Retina (tissue), 1 donor: Measurements from ENCODE around the gene SHC2.
"Not testable (repeated sequence)": the region's sequence is repeated elsewhere in the genome, so short reads cannot be mapped to it uniquely, and the experiment has no call there.

ENCODE experiments used
- DNase-seq: peaks from one replicate; pipeline ENCODE4 v3.0.0-alpha.2; 2016

Gene SHC2

DNA sequence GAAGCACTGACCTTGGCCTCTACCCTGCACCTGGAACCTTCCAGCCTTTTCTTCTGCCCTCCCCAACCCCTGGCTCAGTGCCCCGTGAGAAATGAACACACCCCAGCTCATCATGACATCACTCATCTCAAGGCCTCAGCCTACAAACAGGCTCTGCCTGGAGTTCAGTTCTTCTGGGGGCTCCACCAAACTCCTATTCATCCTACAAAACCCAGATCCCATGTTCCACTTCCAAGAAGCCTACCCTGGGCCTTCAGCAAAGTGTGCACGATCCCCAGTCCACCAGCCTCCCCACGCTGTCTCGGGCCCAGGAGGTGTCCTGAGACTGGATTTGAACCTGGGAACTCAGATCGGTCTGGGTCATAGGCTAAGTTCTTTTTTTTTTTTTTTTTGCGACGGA is 9.0 kb upstream of the SHC2 start:
- DNase-seq = no peak

- no peak for DNase-seq
These were observed 7.9 kb upstream of the SHC2 start for GRCh38 chr19:468587-469256.

- no peak for DNase-seq
These were observed 6.7 kb upstream of the SHC2 start for GRCh38 chr19:467554-467953.

- DNase-seq = no peak
These were observed 4.4 kb upstream of the SHC2 start for GRCh38 chr19:465056-465816.

DNA sequence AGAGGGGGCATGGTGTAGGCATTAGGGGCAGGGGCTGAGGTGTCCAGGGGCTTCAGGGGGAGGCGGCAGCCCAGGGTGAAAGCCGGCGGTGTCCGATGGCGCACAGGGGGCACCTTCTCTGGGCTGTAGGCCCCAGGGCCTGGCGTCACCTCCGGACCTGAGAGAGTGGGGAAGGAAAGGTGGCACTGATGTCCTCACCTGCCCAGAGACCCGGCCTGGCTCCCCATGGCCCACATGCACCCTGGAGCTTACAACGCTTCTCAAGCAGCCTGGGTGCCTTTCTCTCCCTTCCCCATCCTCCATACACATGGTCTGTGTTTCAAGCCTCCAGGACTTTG is 3.3 kb upstream of the SHC2 start:
- DNase-seq = no peak

DNA sequence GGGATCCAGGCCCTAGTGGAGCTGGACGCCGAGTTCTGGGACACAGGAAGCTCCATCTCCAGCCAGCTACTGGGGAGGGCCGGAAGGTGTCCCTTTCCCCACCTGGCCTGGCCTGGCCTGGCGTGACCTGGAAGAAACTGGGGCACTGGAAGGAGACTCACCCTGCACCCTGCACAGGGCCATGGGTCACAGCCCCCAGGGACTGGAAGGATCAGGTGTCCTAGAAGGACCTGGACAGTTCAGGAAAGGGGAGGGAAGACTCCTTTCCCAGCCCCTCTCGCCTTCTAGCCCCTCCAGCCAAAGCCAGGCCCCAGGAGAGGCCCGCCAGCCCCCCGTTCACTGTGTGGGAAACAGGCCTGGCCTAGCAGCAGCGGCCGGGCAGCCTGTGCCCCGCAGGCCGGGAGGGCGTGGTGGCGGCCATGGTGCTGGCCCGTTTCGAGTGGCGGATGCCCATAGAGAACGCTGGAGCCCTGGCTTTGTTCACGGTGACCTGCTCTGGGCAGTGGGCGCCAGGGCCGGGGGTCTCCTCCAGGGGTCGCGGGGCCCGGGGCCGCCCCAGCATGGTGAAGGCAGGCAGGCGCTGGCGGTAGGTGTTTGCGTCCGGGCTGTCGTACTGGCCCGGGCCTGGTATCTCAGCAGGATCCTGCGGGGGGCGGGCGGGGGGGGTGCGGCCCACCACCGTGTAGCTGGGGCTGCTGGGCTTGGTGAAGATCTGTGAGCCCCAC is 2.8 kb upstream of the SHC2 start:
- no peak for DNase-seq

DNA sequence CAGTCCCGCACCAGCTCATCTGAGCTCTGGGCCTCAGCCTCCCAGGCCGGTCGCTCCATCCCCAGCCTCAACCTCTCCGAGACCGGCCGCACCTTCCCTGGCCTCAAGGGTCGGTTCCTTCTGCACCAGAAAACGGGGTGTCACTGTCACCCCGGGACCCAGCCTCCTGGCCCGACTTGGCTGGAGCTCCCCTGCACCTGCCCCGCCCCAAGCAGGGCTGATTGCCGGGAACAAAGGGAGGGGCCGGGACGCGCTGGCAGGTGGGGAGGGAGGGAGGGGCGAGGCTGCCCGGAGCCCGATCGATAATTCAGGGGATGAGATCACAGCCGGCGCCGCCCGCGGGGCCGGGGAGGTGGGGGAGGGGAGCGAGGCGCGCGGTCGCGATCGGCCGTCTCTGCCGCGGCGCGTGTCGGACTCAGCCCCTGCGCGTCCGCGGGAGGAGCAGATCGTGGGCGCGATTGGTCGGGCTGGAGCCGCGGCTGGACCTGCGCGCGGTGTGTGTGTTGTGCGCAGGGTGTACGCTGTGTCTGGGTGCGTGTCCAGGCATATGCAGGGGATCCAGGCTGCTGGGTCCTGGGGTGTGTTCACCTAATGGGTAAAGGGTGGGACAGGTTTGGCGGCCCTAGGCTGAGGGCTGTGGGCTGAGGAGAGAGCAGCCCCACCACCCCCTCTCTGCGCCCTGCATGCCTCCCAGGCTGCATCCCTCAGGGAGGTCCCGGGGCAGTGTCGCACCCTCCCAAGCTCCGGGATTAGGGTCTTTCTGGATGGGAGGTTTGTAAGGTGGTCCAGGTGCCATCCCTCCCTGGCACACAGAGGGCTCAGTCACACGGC is 1.1 kb upstream of the SHC2 start:
- peak; percentile 79 for DNase-seq

DNA sequence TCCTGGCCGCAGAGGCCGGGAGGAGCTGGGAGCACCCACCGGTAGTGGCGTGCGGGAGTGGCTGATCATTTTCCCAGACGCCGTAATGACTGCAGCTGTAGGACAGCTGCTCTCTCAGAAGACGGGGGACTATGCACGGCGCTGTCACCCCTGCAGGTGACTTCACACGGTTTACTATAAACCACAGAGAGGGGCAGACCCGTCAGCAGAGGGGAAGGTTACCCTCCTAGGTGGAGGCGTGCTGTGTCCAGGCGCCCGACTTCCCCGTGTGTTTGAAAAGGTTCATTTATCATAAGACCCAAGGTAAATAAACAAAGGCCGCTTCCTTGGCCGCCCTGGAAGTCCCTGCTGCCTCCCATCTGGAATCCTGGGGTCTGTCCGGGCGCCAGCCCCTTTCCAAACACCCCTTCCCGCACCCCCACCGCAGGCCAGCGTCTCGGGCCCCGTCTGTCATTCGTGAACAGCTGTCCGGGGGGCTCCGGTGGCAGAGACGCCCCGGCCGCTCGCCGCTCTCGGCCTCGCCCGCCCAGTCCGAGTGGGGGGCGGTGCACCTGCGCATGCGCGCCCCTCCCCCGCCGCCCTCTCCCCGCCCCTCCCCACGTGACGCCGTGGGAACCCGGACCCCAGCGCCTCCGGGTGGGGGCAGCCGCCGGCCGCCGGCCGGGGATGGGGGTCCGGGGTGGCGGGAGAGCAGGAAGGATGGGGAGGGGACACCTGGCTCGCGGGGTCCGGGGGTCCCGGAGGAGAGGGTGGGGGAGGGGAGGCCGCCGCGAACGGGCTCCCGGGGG is 915 bp downstream of the SHC2 start:
- DNase-seq = peak; percentile 89

DNA sequence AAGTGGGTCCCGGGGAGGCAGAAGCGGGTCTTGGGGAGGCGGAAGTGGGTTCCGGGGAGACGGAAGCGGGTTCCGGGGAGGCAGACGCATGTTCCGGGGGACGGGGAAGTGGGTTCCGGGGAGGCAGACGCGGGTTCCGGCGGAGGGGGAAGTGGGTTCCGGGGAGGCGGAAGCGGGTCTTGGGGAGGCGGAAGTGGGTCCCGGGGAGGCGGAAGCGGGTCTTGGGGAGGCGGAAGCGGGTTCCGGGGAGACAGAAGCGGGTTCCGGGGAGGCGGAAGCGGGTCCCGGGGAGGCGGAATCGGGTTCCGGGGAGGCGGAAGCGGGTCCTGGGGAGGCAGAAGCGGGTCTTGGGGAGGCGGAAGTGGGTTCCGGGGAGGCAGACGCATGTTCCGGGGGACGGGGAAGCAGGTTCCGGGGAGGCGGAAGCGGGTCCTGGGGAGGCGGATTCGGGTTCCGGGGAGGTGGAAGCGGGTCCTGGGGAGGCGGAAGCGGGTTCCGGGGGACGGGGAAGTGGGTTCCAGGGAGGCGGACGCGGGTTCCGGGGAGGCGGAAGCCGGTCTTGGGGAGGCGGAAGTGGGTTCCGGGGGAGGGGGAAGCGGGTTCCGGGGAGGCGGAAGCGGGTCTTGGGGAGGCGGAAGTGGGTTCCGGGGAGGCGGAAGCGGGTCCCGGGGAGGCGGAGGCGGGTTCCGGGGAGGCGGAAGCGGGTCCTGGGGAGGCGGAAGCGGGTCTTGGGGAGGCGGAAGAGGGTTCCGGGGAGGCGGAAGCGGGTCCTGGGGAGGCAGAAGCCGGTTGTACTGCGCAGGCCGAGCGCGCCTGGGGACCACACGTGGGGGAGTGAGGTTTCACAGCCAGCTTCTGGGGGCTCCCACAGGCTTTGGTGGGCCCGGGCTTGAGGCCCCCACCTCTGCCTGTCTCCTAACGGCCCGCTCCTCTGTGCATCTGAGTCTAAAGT is 2.5 kb downstream of the SHC2 start:
- DNase-seq = no peak

- DNase-seq = no peak
These were observed 3.2 kb downstream of the SHC2 start for GRCh38 chr19:457636-458035.

- no peak for DNase-seq
These were observed 4.2 kb downstream of the SHC2 start for GRCh38 chr19:456547-457110.

- no peak for DNase-seq
These were observed 4.8 kb downstream of the SHC2 start for GRCh38 chr19:455851-456546.

- DNase-seq = no peak
These were observed 5.7 kb downstream of the SHC2 start for GRCh38 chr19:455031-455705.

DNA sequence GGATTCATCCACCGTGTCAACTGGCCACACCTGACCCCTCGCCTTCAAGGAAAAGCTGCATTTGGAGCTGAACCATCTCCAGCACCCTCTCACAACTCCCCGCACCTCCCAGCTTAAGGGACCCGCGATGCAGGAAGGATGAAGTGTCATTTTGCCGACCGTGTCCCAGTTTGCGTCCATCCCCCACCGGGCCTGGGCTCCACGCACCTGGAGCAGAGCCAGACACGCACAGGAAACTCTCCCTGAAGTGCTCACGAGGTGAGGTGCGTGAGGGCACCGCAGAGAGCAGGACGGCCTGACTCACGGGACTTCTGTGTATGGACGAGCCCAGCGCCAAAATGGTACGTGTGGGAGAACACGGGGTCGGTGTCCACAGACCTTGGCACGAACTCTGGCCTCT is 7.2 kb downstream of the SHC2 start:
- DNase-seq = no peak

DNA sequence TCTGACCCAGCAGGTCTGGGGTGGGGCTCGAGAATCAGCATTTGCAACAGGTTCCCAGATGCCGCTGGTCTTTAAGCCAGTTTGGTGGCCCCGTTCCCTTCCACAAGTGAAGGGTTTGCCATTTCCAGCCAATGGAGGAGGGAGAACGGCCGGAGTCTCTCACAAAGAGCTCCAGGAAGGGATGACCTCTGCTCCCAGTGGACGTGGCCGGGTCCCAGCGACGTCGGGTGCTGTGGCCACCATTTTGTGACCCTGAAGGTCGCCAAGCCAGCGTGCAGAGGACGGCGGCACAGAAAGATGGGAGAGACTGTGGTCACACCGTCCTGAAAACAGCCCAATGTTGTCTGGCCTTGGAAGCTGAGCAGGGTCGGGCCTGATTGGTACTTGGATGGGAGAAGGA is 8.0 kb downstream of the SHC2 start:
- no peak for DNase-seq

DNA sequence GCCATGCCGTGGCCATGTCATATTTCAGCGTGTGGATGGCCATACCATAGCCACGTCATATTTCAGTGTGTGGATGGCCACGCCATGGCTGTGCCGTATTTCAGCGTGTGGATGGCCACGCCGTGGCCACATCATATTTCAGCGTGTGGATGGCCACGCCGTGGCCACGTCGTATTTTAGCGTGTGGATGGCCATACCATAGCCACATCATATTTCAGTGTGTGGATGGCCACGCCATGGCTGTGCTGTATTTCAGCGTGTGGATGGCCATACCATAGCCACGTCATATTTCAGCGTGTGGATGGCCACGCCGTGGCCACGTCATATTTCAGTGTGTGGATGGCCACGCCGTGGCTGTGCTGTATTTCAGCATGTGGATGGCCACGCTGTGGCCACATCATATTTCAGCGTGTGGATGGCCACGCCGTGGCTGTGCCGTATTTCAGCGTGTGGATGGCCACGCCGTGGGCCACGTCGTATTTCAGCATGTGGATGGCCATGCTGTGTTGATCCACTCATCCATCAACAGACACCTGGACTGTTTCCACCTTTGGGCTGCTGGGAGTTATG is 9.8 kb downstream of the SHC2 start:
- not testable (repeated sequence) for DNase-seq

- no peak for DNase-seq
These were observed 10.9 kb downstream of the SHC2 start for GRCh38 chr19:449916-450315.

GRCh38 chr19:447816-448560 is 12.8 kb downstream of the SHC2 start:
- DNase-seq = no peak

DNA sequence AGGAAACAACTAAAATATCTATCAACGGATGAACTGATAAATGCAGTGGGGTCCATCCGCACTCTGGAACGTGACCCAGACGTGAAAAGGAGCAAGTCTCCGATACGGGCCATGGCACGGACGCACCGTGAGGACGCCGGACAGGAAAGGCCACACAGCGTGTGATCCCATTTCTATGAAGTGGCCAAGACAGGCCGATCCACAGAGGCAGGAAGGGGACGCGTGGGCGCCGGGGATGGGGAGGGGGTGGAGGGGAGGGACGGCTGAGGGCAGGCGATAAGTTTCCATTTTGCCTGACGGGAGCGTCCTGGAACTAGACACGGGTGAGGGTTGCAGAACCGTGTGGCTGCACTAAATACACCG is 13.8 kb downstream of the SHC2 start:
- no peak for DNase-seq
